CD4-positive, alpha-beta T cell treated with Interleukin-2 at 100 ng/mL for 4 hours (primary cell): Measurements from ENCODE around the gene PDE4DIP.
"Not testable (repeated sequence)": the region's sequence is repeated elsewhere in the genome, so short reads cannot be mapped to it uniquely, and the experiment has no call there.

Source experiments
- DNase-seq: peaks from one replicate; pipeline ENCODE4 v3.0.0-alpha.2; 2020; ENCODE audit warnings: low spot score

The PDE4DIP gene

DNA sequence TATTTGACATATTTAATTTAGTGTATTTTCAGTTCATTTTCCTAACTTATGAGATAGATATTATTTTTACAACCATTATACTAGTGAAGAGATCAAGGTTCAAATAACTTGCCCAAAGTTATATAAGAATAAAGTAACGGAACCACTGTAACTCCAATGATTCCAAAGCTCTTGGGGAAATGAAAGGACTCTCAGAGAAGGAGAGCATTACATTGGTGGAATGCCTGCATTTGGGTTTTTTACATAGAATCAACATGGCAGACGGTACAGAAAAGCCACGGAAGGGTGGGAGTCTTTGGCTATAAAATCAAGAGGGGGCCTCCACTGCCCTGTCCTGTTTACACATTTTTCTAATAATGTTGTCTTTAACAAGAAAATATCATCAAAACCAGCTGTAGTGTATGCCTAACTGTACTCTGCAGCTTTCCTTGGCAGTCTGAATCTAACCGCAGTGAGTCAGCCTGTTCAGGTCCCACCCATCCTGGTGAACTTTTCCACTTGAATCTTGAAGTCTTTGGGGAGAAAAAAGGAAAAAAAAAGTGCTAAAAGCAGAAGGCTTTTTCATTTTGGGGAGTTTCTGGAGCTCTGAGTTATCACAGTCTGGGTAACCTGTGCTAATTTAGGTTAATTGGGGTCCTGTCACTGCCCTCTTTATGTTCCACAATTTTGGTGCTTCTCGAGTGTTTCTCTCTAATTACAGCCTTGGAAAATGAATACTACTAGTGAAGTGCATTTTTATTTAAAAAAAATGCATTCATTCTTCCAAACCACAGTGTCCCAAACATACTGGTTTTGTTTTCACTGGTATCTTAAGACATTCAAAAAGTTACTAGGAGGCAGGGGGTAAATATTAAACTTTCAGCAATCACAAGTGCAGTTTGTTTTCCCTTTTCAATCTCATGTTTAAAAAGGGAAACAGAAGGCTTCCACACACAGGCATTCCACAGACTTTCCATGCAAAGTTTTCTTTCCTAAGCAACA is 30.5 kb downstream of the PDE4DIP start:
- DNase-seq = not testable (repeated sequence)

DNA sequence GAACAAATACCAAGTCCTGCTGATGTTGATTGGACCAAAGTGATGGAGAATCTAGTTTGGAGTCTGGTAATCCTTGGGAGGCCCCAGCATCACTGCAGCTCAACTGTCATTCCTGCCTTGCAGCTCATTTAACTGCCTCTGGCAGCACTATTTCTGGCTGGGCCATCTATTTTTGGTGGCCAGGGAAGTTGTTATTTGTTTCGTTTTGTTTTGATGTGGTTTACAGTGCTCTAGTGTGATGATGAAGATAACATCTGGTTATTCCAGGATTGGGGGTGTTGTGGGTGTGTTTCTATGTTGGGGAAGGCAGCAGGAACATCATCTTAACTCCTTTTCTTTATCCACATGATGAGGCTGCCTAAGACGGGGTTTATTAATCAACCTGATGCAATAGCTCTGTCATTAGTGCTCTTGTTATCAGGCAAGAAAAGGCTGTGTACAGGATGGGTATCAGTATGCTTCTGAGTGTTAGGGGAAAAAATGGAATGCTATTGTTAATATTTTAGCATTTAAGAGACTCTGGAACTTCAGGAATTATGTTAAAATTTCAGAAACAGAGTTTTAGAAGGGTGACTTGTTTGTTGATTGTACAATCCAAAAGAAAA is 35.7 kb downstream of the PDE4DIP start:
- DNase-seq = not testable (repeated sequence)

DNA sequence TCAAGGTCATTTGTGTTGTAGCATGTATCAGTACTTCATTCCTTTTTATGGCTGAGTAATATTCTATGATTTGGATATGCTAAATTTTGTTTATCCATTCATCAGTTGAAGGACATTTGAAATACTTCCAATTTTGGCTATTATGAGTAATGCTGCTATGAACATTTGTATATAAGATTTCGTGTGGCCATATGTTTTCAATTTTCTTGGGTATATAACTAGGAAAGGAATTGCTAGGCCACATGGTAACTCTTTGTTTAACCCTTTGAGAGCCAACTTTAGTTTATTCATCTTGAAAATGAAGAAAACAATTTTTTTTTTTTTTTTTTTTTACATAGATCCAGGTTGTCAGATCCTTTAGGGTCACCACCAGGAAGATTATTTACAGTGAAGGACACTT is 37.0 kb downstream of the PDE4DIP start:
- not testable (repeated sequence) for DNase-seq

DNA sequence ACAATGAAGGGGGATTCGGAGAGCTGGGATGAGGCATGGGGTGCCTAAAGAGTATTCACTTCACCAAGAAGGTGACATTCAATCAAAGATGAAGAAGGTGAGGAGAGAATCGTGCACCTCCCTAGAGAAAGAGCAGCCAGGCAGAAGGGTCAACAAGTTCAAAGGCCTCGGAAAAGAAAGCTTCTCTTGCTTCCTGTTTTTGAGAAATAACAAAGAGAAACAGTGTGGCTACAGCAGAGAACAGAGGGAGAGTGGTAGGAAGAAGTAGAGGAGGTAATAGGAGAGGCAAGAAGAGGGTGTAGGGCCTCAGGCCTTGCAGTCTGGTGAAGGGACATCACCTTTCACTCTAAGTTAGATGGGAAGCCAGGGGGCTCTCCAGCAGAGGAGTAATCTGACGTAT is 41.0 kb downstream of the PDE4DIP start:
- DNase-seq = not testable (repeated sequence)

DNA sequence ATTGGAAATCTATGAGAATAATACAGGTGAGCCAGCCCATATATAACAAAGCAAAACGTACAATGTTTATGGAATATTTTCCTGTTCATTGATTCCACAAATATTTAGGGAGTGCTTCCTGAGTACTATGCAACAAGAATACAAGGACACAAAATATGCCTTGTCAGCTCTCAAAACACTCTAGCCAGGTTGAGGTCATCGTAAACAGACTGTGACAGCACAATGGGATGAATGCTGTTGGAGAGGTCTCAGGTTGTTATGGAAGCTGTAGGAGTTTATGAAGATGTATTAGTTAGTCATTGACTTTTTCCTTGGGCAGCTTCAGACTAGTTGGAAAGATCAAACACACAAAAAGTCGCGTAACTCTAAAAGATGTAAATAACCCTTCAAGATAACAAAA is 42.1 kb downstream of the PDE4DIP start:
- DNase-seq = not testable (repeated sequence)

DNA sequence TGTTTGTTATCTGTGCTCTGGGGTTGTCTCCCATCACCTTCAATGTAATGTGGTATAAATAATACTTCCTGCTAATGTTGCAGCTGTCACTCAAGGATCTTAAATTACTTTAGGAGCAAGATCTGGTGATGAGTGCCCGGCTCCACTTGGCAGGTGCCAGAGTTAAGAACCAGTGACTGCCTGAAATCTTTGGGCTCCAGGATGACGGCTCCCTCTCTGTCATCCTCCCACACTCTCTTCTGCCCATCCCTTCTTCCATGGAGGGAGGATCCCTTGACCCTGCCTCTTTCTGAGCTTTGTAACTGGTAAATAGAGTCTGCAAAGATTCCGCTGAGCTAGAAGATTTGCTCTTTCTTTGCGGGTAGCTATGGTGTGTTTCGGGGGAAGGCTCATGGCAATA is 44.4 kb downstream of the PDE4DIP start:
- not testable (repeated sequence) for DNase-seq

DNA sequence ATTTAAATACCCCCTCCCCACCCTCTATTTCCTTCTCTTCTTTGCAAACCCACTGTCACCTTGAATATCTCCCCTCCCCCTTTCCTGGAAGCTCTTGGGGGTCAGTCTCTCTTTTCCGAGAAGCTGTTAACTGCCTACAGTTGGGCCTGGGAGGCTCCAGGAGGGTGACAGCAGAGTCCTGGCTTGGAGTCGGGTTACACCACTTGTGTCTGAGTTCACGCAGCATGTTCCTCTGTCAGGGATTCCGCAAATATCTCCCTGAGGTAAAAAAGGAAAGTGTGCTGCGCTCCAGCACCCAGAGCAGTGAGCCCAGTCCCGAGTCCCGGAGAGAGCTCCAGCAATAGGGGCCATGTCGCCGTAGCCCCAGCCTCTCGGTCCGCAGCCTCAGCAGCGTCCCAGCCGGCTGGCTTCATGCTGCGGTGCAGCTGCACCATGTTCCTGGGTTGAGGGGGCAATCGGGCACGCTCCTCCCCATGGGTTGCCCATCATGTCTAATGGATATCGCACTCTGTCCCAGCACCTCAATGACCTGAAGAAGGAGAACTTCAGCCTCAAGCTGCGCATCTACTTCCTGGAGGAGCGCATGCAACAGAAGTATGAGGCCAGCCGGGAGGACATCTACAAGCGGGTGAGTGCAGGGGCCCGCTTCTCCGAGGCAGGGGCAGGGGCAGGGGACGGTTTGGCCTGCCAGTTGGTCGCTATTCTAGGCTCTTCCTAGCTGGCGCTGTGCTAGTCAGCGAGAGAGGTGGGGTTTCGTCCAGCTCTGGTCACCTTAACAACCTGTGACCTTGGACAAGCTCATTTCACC is 45.2 kb downstream of the PDE4DIP start:
- not testable (repeated sequence) for DNase-seq

DNA sequence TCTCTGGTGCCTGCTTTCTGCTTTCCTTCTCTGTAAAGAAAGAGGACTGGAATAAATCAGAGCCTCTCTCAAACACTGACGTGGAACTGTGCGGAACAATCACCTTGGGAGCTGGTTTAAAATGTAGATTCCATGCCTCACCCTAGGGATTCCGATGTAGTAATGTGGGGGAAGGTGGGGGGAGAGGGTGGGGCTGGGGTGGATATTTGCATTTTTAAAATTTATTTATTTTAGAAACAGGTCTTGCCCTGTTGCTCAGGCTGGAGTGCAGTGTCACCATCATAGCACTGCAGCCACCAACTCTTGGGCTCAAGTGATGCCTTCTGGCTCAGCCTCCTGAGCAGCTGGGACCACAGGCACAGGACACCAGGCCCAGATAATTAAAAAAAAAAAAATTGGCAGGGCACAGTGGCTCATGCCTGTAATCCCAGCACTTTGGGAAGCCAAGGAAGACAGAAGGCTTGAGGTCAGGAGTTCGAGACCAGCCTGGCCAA is 45.9 kb downstream of the PDE4DIP start:
- not testable (repeated sequence) for DNase-seq

DNA sequence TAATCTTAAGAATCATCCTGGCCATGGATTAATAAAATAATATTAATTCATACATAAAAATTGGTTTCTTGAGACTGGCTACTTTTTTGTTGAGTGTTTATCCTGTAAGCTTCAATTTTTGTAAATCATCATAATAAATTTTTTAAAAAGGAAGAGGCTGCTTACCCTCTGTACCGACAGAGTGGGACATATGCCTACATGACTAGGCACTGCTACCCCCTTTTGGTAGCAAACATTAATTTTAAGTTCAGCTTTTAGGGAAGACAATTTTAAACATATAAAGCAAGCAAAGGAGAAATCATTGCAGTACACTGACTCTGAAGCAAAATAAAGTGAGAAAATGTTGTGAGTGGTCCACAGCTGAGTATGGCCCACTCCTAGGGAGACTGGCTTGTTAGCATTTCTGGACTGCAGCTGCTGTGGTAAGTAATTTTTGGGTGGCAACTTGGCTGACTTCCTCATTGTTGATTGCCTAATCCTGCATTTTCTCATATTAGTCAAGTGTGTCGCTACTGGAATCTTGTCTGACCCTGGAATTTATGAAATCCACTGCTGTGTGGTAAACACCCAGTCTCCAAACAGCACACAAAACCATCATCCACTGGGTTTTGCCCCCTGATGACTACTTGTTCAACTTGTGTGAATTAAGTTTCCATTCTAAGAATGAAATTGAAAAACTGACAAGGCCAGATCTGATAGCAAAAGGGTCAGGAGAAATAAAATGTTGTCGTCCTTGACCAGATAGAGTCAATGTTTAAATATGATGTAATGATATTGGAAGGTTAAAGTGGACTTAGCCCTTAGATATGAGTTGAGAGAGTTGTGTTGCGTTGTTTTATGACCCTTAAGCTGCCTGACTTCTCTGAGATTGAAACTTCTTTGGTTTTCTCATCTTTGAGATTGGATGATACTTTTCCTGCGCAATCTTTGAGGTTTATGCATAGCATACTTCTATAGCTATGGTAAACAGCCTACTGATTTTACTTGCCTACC is 50.4 kb downstream of the PDE4DIP start:
- not testable (repeated sequence) for DNase-seq

DNA sequence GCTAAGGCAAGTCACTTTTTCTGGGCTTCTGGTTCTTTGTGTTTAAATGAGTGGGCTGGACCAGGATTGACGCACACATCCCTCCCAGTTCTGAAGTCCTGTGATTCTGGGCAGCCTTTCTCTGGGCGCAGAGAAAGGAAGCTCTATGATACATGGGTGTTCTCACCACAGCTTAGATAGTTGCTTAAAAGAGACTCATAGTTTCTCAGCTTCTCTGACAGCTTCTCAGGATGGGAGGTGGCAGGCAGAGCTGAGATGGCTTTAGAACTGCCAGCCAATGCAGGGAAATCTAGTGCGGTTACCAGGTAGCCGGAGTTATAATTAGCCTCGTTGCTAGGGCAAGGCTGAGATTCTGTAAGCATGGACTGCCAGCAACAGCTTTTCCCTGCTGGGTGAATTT is 55.8 kb downstream of the PDE4DIP start:
- DNase-seq = not testable (repeated sequence)

DNA sequence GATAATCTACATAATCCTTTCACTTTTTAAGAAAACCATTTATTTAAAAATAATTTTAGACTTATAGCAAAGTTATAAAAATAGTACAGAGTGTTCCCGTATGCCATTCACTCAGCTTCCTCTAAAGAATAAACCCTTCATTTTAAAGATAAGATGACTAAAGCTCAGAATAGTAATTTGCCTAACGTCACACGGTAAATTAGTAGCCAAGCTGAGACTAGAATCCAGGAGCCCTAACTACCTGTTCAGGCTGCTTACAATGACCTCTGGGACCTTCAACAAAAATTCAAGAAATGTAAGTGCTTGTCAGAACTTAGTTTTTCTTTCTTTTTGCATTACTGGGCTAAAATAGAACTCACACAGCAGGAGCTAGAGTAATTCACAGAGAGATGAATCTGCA is 56.5 kb downstream of the PDE4DIP start:
- DNase-seq = not testable (repeated sequence)

DNA sequence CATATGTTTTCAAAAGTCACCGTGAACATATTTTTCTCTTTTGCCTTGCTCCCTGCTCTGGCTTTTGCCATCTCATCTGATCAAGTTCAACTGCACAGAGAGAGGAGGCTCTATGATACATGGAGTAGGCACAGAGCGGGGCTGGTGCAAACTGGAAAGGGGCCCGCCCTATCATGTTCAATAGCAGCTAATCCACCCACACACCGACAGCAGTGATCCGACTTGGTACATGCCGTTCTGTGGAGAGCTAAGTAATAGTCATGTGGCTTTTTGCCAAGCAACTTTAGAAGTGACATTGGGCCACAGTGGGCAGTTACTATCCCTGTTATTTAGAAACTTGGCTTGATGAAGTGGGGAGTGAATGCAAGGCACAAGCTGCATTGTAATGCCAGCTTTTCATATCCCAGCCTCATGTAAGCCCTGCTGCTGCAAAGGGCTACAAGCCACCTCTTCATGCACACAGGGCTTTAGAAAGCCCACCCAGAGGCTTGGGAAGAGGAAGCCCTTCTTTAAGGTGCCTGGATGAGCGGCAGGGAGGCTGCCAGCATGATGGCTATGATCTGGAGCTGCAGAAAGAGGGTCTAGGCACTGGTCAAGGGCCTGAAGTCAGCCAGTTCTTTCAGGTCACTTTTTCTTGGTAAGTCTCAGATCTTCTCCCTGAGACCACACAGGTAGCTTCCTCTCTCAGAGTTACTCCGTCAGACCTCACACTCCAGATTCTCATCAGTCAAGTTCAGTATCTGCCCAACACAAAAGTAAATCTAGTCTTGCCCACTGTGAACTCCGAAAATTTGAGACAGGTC is 57.1 kb downstream of the PDE4DIP start:
- not testable (repeated sequence) for DNase-seq

DNA sequence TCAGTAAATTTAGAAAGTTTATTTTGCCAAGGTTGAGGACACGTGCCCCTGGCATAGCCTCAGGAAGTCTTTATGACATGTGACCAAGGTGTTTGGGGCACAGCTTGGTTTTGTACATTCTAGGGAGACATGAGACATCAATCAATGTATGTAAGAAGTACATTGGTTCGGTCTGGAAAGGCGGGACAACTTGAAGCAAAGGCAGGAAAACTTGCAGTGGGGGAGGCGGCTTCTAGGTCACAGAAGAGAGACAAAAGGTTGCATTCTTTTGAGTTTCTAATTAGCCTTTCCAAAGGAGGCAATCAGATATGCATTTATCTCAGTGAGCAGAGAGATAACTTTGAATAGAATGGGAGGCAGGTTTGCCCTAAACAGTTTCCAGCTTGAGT is 57.7 kb downstream of the PDE4DIP start:
- DNase-seq = not testable (repeated sequence)

DNA sequence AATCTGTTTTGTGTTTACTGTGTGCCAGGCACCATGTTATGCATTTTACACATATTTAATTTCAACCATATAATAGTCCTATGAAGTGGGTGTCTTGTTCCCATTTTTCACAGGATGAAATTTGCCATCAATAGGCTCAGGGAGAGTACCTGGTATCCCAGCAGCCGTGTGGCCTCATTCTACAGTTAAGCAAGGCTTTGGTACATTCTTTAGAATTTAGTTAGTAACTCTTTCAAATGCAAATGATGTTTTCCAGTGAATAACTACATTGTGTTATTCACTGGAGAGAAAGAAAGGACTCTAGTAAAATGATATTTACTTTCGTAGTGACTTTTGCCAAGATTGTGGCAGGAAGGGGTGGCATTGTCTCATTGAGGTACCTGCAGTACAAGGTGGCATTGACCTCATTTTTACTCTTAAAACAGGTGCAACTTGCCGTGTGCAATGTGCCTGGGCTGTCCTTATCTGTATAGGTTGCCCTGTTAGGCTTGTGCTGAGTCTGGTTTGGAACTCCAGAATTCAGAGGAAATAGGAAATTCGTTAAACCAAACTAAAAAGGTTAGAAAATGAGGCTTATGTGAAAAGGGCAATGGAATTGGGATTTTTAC is 65.1 kb downstream of the PDE4DIP start:
- DNase-seq = not testable (repeated sequence)

DNA sequence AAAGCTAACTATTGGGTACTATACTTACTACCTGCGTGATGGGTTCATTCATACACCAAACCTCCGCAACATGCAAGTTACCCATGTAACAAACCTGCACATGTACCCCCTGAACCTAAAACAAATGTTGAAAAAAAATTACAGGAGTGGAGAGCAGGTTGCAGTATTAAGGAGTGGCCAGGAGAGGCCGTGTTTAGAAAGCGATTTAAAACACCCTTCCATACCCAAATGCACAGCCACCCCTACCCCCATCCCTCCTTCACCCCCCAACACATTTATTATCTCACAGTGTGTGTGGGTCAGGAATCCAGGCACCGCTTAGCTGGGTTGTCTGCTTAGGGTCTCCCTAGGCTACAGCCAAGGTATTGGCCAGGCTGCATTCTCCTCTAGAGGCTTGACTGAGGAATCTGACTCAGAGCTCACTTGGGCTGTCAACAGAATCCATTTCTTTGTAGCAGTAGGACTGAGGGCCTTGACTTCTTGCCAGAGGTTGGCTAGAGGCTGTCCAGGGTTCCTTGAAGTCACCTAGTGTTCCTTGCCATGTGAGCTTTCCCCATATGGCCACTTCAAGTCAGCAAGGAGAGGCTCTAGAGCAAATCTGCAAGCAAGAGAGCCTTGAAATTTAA is 67.2 kb downstream of the PDE4DIP start:
- not testable (repeated sequence) for DNase-seq

DNA sequence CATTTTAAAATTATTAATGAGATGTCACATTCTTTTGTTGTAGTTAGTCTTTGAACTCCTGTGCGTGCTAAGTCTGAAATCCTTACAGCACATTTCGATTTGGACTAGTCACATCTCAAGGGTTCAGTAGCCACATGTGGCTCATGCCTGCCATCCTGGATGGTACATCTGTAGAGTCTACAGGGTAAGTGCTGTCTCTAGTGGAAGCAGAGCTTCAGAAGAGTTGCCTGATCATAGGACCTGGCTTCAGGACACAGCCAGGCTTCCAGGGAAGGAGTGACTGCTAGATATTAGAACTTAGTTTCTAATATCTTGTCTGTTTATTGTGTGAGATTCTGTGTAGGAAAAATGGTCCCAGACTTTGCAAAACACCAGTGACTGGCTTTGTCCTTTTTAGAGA is 72.0 kb downstream of the PDE4DIP start:
- not testable (repeated sequence) for DNase-seq

DNA sequence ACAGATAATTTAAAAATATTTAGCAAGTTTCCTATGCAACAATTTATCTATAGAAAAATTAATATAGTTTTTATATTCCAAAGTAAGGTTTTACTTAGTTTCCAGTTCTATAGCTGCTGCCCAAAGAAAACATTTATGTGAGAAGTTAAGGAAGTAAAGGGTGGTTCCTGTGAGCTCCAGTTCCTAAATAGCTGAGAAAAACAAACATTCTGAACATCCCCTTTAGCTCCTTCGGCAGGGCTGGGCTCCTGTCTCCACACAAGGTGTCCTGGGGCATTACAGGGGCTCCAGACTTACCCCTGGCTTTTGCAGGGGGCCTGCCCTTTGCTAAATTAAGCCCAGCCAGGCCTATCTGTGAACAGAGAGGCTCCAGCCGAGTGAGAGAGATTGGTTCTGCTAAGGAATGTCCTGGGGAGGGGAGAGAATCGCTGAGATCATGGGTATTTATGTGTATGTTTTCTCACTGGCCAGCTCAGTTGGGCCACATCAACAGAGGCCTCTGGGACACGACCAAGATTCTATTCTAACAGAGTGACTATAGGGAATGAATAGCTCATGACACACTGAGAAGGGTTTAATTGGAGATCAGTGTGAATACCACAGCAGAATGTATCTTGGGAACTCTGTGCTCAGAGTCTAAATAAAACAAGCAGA is 72.6 kb downstream of the PDE4DIP start:
- DNase-seq = not testable (repeated sequence)

DNA sequence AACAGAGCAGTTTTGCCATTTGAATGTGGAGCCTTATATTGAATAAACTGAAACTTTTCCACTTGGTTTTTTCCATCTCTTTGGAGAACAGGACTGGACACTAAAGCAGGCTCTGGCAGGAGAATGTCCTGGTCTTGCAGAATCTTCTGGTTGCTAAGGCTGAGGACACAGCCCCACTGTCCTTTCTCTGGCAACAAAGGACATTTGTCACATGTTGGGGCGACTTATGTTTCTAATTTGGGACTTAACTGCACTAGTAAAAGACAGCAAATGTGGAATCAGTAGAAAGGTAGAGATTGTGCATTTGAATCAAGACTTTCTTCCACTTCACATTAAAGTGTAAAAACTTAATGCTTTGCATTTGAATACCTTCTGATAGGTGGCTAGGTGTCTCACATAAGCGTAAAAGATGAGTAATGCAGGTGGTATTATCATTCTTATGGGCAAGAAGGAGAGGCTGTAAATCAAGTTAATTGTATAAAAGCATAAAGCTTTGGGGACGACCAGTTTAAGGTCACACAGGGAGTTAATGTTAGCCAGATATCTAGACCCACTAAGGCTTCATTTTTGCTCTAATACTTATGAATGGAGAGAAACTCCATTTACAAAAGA is 74.7 kb downstream of the PDE4DIP start:
- DNase-seq = not testable (repeated sequence)
